Measurements from ENCODE around the gene BUD31. TPM values are rescaled to one million over a fixed set of nuclear protein-coding genes. Genes with fewer than 3 reads are reported as not detected.

BUD31 gene
- total RNA-seq, 1 experiment from 2014 or later = 104 TPM

DNA sequence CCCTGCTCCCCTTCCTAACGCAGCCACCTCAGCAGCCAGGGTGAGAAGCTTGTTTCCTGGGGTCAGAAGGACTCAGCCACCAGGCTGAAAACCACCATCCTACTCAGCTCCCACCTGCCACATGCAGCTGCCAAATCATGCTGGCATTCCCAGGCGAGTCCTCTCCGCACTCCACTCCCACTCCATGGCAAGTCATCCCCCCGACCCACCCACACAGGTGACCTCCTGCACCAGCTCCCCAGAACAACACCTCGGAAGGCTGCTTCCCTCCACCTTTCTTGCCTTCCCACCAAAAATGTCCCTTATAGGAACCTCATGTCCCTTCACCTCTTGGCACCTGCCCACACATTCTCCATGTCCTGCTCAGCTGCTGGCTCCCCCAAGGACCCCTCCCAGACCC lies 5.0 kb upstream of the BUD31 start:
- no peak overlapping the region for H2AFZ ChIP-seq (ENCODE audit: low read length)
- no peak overlapping the region for H4K8ac ChIP-seq (replicated peaks; ENCODE audit: insufficient read length, low read depth, low read length)
- no peak overlapping the region for H3K23ac ChIP-seq (ENCODE audit: insufficient read length, low read depth, low read length)
- WGBS (ENCODE audit: extremely low coverage, insufficient read length, low lambda C conversion rate) = no CpG with 5 or more reads among the region's 5 CpGs
- H4K91ac ChIP-seq (ENCODE audit: insufficient read length, low read depth, low read length) = no peak overlapping the region
- H3K4me1 ChIP-seq (ENCODE audit: insufficient read depth, low read length) = no peaks in the 10 kb centered on the region
- no peaks in the 10 kb centered on the region for H3K9me3 ChIP-seq (ENCODE audit: control insufficient read depth, low read depth, low read length)
- Mint-ChIP-seq H3K4me3 (no peak overlapping the region), H3K9me3 (no peaks in the 10 kb centered on the region), H3K4me1 (peaks cover 14% of the 10 kb centered on the region in 2 experiments), H3K27ac (peak overlapping the region in 2 of 3 experiments; percentile 24 to 65; a peak in 4 of 7 replicates), H3K27me3 (ENCODE audit: low read depth) (no peaks in the 10 kb centered on the region; the same call in 1 of the 2 replicates), H3K36me3 (ENCODE audit: insufficient read depth in 1 of 3, low read depth in 3 of 3) (peaks cover 38 to 65% (median 59%) of the 10 kb centered on the region in 3 experiments)
- no peak overlapping the region for H2BK20ac ChIP-seq (ENCODE audit: low read depth, low read length, poor library complexity, severe bottlenecking)
- H3K23me2 ChIP-seq (ENCODE audit: insufficient read length, low read depth, low read length, poor library complexity, severe bottlenecking) = peaks cover 9% of the 10 kb centered on the region
- H3K27me3 ChIP-seq (ENCODE audit: insufficient read depth, low read length) = no peaks in the 10 kb centered on the region
- H3K9ac ChIP-seq (ENCODE audit: extremely low read depth, insufficient read length, low read length) = no peak overlapping the region
- no peak overlapping the region for H2BK12ac ChIP-seq (ENCODE audit: insufficient read length, low read depth, low read length)
- no peak overlapping the region for H3K27ac ChIP-seq (ENCODE audit: insufficient read length, low read depth, low read length)
- H2BK5ac ChIP-seq (ENCODE audit: insufficient read length, low read length) = no peak overlapping the region
- no peak overlapping the region for H3K18ac ChIP-seq (ENCODE audit: insufficient read length, low read depth, low read length)
- no peaks in the 10 kb centered on the region for H4K20me1 ChIP-seq (ENCODE audit: control insufficient read depth, insufficient read depth, insufficient read length)
- TF ChIP-seq, protein P1, sequence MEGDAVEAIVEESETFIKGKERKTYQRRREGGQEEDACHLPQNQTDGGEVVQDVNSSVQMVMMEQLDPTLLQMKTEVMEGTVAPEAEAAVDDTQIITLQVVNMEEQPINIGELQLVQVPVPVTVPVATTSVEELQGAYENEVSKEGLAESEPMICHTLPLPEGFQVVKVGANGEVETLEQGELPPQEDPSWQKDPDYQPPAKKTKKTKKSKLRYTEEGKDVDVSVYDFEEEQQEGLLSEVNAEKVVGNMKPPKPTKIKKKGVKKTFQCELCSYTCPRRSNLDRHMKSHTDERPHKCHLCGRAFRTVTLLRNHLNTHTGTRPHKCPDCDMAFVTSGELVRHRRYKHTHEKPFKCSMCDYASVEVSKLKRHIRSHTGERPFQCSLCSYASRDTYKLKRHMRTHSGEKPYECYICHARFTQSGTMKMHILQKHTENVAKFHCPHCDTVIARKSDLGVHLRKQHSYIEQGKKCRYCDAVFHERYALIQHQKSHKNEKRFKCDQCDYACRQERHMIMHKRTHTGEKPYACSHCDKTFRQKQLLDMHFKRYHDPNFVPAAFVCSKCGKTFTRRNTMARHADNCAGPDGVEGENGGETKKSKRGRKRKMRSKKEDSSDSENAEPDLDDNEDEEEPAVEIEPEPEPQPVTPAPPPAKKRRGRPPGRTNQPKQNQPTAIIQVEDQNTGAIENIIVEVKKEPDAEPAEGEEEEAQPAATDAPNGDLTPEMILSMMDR (conservative IDR thresholded peaks at IDR 0.05) = no peak
- no peak overlapping the region for H4K5ac ChIP-seq (ENCODE audit: insufficient read length, low read depth, low read length)
- H3K4ac ChIP-seq (ENCODE audit: low read depth, low read length) = no peak overlapping the region
- H3T11ph ChIP-seq (ENCODE audit: low read length) = no peak overlapping the region
- no peak overlapping the region for H2AK5ac ChIP-seq (ENCODE audit: insufficient read length, low read length)
- H3K56ac ChIP-seq (ENCODE audit: insufficient read length, low read depth, low read length) = no peak overlapping the region
- H3K14ac ChIP-seq (ENCODE audit: insufficient read depth, low read length) = no peak overlapping the region
- no peak overlapping the region for H2BK15ac ChIP-seq (ENCODE audit: low read depth, low read length)
- DNase-seq = no peak
- H3K79me2 ChIP-seq (ENCODE audit: insufficient read depth, low read length) = peaks cover 29% of the 10 kb centered on the region; the same call in 1 of the 2 replicates
- H3K79me1 ChIP-seq (ENCODE audit: insufficient read depth, low read depth, low read length, poor library complexity, severe bottlenecking) = peaks cover 12% of the 10 kb centered on the region
- no peak overlapping the region for H2BK120ac ChIP-seq (ENCODE audit: low read depth, low read length, poor library complexity, severe bottlenecking)
- no peak overlapping the region for H3K4me2 ChIP-seq (ENCODE audit: insufficient read depth, insufficient read length, low read length)

Data from H9 (cell line).